Measurements from ENCODE around the gene DZIP3.
A peak's percentile ranks its signal among the peaks of the same experiment; 100 is the strongest.

The DZIP3 gene

GRCh38 chr3:108589081-108589997 is at the start of gene DZIP3, which contains the start of gene CIP2A:
Gene DZIP3, plus strand, starts transcription at chr3:108589722. Its CDS starts 15,685 bp downstream, at chr3:108605407.
Gene CIP2A, minus strand, starts transcription at chr3:108589438. Its CDS starts 63 bp downstream, at chr3:108589375.
- Mint-ChIP-seq H3K4me1 (ENCODE audit: low read depth) (peaks cover 50% of the 10 kb centered on the region), H3K27ac (peak within 1 kb of the TSS; percentile 99), H3K27me3 (ENCODE audit: low read depth) (no peaks in the 10 kb centered on the region), H3K4me3 (peak within 1 kb of the TSS; percentile 99), H3K36me3 (ENCODE audit: low read depth) (peaks cover 1% of the 10 kb centered on the region), H3K9me3 (no peaks in the 10 kb centered on the region)

GRCh38 chr3:108546247-108546646 is 43.3 kb upstream of the DZIP3 start:
- no peaks in the 10 kb centered on the region for H3K9me3 Mint-ChIP-seq
- no peak overlapping the region for H3K27ac Mint-ChIP-seq
- no peak overlapping the region for H3K4me3 Mint-ChIP-seq
- H3K36me3 Mint-ChIP-seq (ENCODE audit: low read depth), result peaks cover 31% of the 10 kb centered on the region
- H3K4me1 Mint-ChIP-seq (ENCODE audit: low read depth), result peaks cover 5% of the 10 kb centered on the region
- H3K27me3 Mint-ChIP-seq (ENCODE audit: low read depth), result no peaks in the 10 kb centered on the region

- H3K4me3 Mint-ChIP-seq, result no peak overlapping the region
- peaks cover 5% of the 10 kb centered on the region for H3K4me1 Mint-ChIP-seq (ENCODE audit: low read depth)
- no peak overlapping the region for H3K27ac Mint-ChIP-seq
- H3K27me3 Mint-ChIP-seq (ENCODE audit: low read depth), result no peaks in the 10 kb centered on the region
- no peaks in the 10 kb centered on the region for H3K9me3 Mint-ChIP-seq
- peaks cover 31% of the 10 kb centered on the region for H3K36me3 Mint-ChIP-seq (ENCODE audit: low read depth)
Observed at GRCh38 chr3:108546692-108547091, 42.8 kb upstream of the DZIP3 start.

- peaks cover 28% of the 10 kb centered on the region for H3K36me3 Mint-ChIP-seq (ENCODE audit: low read depth)
- peaks cover 8% of the 10 kb centered on the region for H3K4me1 Mint-ChIP-seq (ENCODE audit: low read depth)
- no peak overlapping the region for H3K4me3 Mint-ChIP-seq
- no peaks in the 10 kb centered on the region for H3K9me3 Mint-ChIP-seq
- no peak overlapping the region for H3K27ac Mint-ChIP-seq
- H3K27me3 Mint-ChIP-seq (ENCODE audit: low read depth), result no peaks in the 10 kb centered on the region
Observed at GRCh38 chr3:108548304-108548703, 41.2 kb upstream of the DZIP3 start.

- Mint-ChIP-seq H3K36me3 (ENCODE audit: low read depth) (peaks cover 22% of the 10 kb centered on the region), H3K4me1 (ENCODE audit: low read depth) (peaks cover 8% of the 10 kb centered on the region), H3K9me3 (no peaks in the 10 kb centered on the region), H3K27ac (no peak overlapping the region), H3K4me3 (no peak overlapping the region), H3K27me3 (ENCODE audit: low read depth) (no peaks in the 10 kb centered on the region)
Observed at GRCh38 chr3:108548886-108549285, 40.6 kb upstream of the DZIP3 start.

- H3K9me3 Mint-ChIP-seq, result no peaks in the 10 kb centered on the region
- no peak overlapping the region for H3K27ac Mint-ChIP-seq
- peaks cover 16% of the 10 kb centered on the region for H3K36me3 Mint-ChIP-seq (ENCODE audit: low read depth)
- peaks cover 5% of the 10 kb centered on the region for H3K4me1 Mint-ChIP-seq (ENCODE audit: low read depth)
- H3K4me3 Mint-ChIP-seq, result no peak overlapping the region
- no peaks in the 10 kb centered on the region for H3K27me3 Mint-ChIP-seq (ENCODE audit: low read depth)
Observed at GRCh38 chr3:108552267-108553159, 37.0 kb upstream of the DZIP3 start.

- Mint-ChIP-seq H3K4me1 (ENCODE audit: low read depth) (peaks cover 5% of the 10 kb centered on the region), H3K9me3 (no peaks in the 10 kb centered on the region), H3K27ac (no peak overlapping the region), H3K4me3 (no peak overlapping the region), H3K36me3 (ENCODE audit: low read depth) (peaks cover 21% of the 10 kb centered on the region), H3K27me3 (ENCODE audit: low read depth) (no peaks in the 10 kb centered on the region)
Observed at GRCh38 chr3:108554229-108554628, 35.3 kb upstream of the DZIP3 start.

- Mint-ChIP-seq H3K4me1 (ENCODE audit: low read depth) (peaks cover 5% of the 10 kb centered on the region), H3K27me3 (ENCODE audit: low read depth) (no peaks in the 10 kb centered on the region), H3K4me3 (no peak overlapping the region), H3K36me3 (ENCODE audit: low read depth) (peaks cover 23% of the 10 kb centered on the region), H3K27ac (no peak overlapping the region), H3K9me3 (no peaks in the 10 kb centered on the region)
Observed at GRCh38 chr3:108554913-108555571, 34.5 kb upstream of the DZIP3 start.

- H3K4me1 Mint-ChIP-seq (ENCODE audit: low read depth), result peaks cover 5% of the 10 kb centered on the region
- H3K4me3 Mint-ChIP-seq, result no peak overlapping the region
- H3K36me3 Mint-ChIP-seq (ENCODE audit: low read depth), result peaks cover 25% of the 10 kb centered on the region
- H3K27ac Mint-ChIP-seq, result no peak overlapping the region
- H3K27me3 Mint-ChIP-seq (ENCODE audit: low read depth), result no peaks in the 10 kb centered on the region
- H3K9me3 Mint-ChIP-seq, result no peaks in the 10 kb centered on the region
Observed at GRCh38 chr3:108555966-108556581, 33.4 kb upstream of the DZIP3 start.

- no peaks in the 10 kb centered on the region for H3K9me3 Mint-ChIP-seq
- H3K4me3 Mint-ChIP-seq, result no peak overlapping the region
- no peaks in the 10 kb centered on the region for H3K27me3 Mint-ChIP-seq (ENCODE audit: low read depth)
- no peak overlapping the region for H3K27ac Mint-ChIP-seq
- H3K4me1 Mint-ChIP-seq (ENCODE audit: low read depth), result peaks cover 11% of the 10 kb centered on the region
- peaks cover 32% of the 10 kb centered on the region for H3K36me3 Mint-ChIP-seq (ENCODE audit: low read depth)
Observed at GRCh38 chr3:108562565-108562964, 27.0 kb upstream of the DZIP3 start.

- H3K27ac Mint-ChIP-seq, result no peak overlapping the region
- H3K4me3 Mint-ChIP-seq, result no peak overlapping the region
- H3K36me3 Mint-ChIP-seq (ENCODE audit: low read depth), result peaks cover 28% of the 10 kb centered on the region
- peaks cover 11% of the 10 kb centered on the region for H3K4me1 Mint-ChIP-seq (ENCODE audit: low read depth)
- no peaks in the 10 kb centered on the region for H3K27me3 Mint-ChIP-seq (ENCODE audit: low read depth)
- no peaks in the 10 kb centered on the region for H3K9me3 Mint-ChIP-seq
Observed at GRCh38 chr3:108564564-108564963, 25.0 kb upstream of the DZIP3 start.

GRCh38 chr3:108565506-108565905 is 24.0 kb upstream of the DZIP3 start:
- no peak overlapping the region for H3K4me3 Mint-ChIP-seq
- no peak overlapping the region for H3K27ac Mint-ChIP-seq
- H3K27me3 Mint-ChIP-seq (ENCODE audit: low read depth), result no peaks in the 10 kb centered on the region
- H3K36me3 Mint-ChIP-seq (ENCODE audit: low read depth), result peaks cover 28% of the 10 kb centered on the region
- no peaks in the 10 kb centered on the region for H3K9me3 Mint-ChIP-seq
- peaks cover 11% of the 10 kb centered on the region for H3K4me1 Mint-ChIP-seq (ENCODE audit: low read depth)

GRCh38 chr3:108566599-108566998 is 22.9 kb upstream of the DZIP3 start:
- Mint-ChIP-seq H3K9me3 (no peaks in the 10 kb centered on the region), H3K36me3 (ENCODE audit: low read depth) (peaks cover 24% of the 10 kb centered on the region), H3K27me3 (ENCODE audit: low read depth) (no peaks in the 10 kb centered on the region), H3K27ac (no peak overlapping the region), H3K4me3 (no peak overlapping the region), H3K4me1 (ENCODE audit: low read depth) (peaks cover 11% of the 10 kb centered on the region)

- H3K27ac Mint-ChIP-seq, result no peak overlapping the region
- peaks cover 33% of the 10 kb centered on the region for H3K36me3 Mint-ChIP-seq (ENCODE audit: low read depth)
- no peak overlapping the region for H3K4me3 Mint-ChIP-seq
- no peaks in the 10 kb centered on the region for H3K27me3 Mint-ChIP-seq (ENCODE audit: low read depth)
- peaks cover 7% of the 10 kb centered on the region for H3K4me1 Mint-ChIP-seq (ENCODE audit: low read depth)
- H3K9me3 Mint-ChIP-seq, result no peaks in the 10 kb centered on the region
Observed at GRCh38 chr3:108569336-108569735, 20.2 kb upstream of the DZIP3 start.

All from T-helper 1 cell treated with Interleukin-12 subunit alpha and Interleukin-12 subunit beta and Interleukin-4 antibody, amounts not matched to agents 30 μg/mL and 1 μg/mL, for 36 hours (primary cell).